Stimulated activated naive CD8-positive, alpha-beta T cell treated with anti-CD3 and anti-CD28 coated beads, Interleukin-15, amount 100 ng/mL, for 72 hours (primary cell): ENCODE results near the gene GLIS2.
"Not testable (repeated sequence)": the region's sequence is repeated elsewhere in the genome, so short reads cannot be mapped to it uniquely, and the experiment has no call there.

Source experiments
- ATAC-seq: fragments of 150-1000 bp; cut with Tn5 transposase; 2 replicates; pipeline ENCODE4 v1.10.0; 2021; ENCODE audit warnings: mild to moderate bottlenecking, moderate library complexity
- DNase-seq, 2 donors: peaks; one replicate each; pipeline ENCODE4 v3.0.0; 2021 to 2022
- H3K27ac Mint-ChIP-seq, 2 donors: one replicate each; pipeline ENCODE4 v1.8.0; 2022; ENCODE audit warnings: mild to moderate bottlenecking in 2 of 2, mixed read lengths in 2 of 2, moderate library complexity in 2 of 2
- H3K27me3 Mint-ChIP-seq: one replicate; pipeline ENCODE4 v1.8.0; 2022; ENCODE audit warnings: mixed read lengths
- H3K4me1 Mint-ChIP-seq: one replicate; pipeline ENCODE4 v1.8.0; 2022; ENCODE audit warnings: mild to moderate bottlenecking, mixed read lengths
- H3K4me3 Mint-ChIP-seq, 2 donors: one replicate each; pipeline ENCODE4 v1.8.0; 2022; ENCODE audit warnings: mild to moderate bottlenecking in 2 of 2, mixed read lengths in 2 of 2, moderate library complexity in 1 of 2
- H3K9me3 Mint-ChIP-seq, 2 donors: one replicate each; pipeline ENCODE4 v1.8.0; 2022; ENCODE audit warnings: mixed read lengths in 2 of 2

GLIS2 gene

DNA sequence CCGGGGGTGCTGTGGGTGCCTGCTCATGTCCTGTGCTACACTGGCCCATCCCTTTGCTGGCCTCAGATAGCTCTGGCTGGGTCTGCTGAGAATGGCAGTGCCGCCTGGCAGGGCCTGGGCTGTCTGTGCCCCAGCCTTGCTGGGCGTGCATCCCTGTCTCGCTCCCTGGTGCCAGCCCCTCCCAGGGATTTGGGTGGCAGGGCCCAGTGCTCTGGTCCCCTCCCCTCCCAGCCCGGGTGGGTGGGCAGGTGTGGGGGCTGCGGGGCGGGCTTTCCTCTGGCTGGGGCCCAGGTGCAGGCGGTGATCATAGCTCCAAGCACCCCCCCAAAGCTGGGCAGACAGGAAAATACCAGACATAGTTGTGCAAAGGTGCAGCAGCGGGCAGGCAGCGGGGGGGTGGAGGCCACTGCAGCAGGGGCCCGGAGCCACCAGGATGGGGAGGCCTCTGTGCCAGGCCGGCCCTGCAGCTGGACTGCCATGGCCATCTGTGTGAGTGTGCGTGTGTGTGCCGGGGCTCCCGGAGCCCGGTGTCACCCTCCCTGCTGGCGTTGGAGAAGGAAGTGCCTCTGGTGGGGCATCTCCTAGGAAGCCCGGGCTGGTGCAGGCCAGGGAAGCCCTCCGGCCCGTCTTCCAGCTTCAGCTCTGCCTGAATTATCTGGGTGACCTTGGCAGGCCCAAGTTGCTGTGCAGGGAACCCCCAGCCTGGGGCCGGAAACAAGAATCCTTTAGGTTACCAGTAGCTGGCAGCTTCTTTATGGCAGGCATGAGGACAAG, 7.4 kb downstream of the GLIS2 start:
- no peak overlapping the region for H3K27ac Mint-ChIP-seq
- DNase-seq (no peak), ATAC-seq (no peak)
- H3K9me3 Mint-ChIP-seq, result no peaks in the 10 kb centered on the region
- H3K4me1 Mint-ChIP-seq, result peaks cover 21% of the 10 kb centered on the region
- peaks cover 12% of the 10 kb centered on the region for H3K27me3 Mint-ChIP-seq
- H3K4me3 Mint-ChIP-seq, result no peak overlapping the region

DNA sequence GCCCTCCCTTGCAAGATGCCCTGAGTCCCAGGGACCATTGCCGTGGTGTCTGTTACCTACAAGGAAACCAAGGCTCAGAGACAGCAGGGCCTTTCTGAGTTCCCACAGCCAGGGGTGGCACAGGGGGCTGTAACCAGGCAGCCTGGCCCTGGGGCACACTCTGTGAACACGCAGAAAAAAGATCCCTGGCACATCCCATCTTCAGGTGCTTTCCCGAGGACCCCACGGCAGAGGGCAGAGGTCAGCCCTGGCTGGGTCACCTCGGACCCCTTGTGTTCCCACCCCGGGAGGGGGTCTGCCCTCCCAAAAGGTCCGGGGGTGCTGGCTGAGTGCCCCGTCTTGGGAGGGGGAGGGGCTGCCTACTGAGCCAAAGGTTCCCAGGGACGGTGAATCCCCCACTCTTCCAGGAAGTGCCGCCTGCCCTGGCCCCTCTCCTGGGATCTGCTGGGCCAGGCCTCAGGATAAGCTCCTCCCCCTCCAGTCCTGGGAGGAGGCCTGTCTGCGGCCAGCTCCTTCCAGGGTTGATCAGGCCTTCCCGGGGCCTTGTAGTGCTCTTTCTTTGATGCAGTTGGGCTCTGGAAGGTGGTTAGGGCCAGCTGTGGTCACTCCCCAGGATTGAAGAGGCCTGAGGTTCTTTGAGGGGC, 8.1 kb downstream of the GLIS2 start:
- Mint-ChIP-seq H3K4me1 (peaks cover 20% of the 10 kb centered on the region), H3K27me3 (peaks cover 8% of the 10 kb centered on the region), H3K27ac (no peak overlapping the region), H3K9me3 (no peaks in the 10 kb centered on the region), H3K4me3 (no peak overlapping the region)
- ATAC-seq, result no peak
- no peak for DNase-seq

DNA sequence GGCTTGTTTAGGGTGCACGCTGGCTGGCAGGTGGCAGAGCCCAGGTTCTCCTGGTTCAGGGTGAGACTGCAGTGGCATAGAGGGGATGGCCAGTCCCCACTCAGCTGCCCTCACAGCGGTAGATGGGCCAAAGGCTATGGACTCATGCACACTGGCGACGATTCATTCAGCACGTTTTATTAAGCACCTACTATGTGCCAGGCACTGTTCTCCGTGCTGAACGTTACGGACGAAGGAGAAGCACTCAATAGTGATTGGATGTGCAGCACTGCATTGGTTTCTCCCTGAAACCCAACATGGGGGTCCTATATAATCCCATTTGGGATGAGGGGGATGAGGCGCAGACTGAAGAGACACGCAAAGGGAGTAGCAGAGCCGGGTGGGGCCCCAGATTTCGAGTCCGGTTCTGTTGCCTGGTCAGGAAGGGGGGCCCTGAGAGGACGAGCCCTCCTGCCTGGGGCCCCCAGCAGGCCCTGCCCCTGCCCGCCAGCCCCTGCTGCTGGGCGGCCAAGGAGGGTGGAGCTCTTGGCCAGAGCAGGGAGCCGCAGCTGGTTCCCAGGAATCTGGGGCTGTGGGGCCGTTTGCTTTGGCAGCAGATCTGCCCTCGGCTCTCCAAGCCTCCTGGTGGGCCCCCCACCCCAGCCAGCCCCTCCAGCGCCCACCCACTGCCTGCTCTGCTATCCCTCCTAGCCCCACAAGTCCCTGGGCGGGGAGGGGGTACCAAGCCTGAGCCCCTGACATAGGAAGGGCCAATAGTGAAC, 8.8 kb downstream of the GLIS2 start:
- ATAC-seq (no peak), DNase-seq (no peak)
- no peak overlapping the region for H3K27ac Mint-ChIP-seq
- H3K4me3 Mint-ChIP-seq, result no peak overlapping the region
- peaks cover 8% of the 10 kb centered on the region for H3K27me3 Mint-ChIP-seq
- H3K4me1 Mint-ChIP-seq, result peaks cover 13% of the 10 kb centered on the region
- no peaks in the 10 kb centered on the region for H3K9me3 Mint-ChIP-seq

DNA sequence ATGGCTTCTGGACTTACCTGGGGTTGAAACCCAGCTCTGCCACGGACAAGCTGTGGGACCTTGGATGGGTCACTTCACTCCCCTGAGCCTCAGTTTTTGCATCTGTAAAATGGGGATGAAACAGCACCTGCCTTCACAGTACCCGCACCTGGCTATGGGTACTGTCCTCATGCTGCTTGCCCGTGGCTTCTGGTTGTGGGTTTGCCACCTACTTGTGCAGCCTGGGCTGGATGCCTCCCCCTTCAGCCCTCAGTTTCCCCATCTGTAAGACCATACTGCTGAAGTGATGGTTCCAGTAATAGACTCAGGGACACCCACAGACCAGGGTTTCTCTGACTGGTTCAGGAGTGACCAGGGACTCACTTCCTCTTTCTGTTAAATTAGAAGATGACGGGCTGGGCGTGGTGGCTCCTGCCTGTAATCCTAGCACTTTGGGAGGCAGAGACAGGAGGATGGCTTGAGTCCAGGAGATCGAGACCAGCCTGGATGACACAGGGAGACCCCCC, 9.4 kb downstream of the GLIS2 start:
- Mint-ChIP-seq H3K9me3 (no peaks in the 10 kb centered on the region), H3K27me3 (peaks cover 8% of the 10 kb centered on the region), H3K27ac (no peak overlapping the region), H3K4me1 (peaks cover 9% of the 10 kb centered on the region), H3K4me3 (no peak overlapping the region)
- DNase-seq, result no peak
- ATAC-seq, result no peak

DNA sequence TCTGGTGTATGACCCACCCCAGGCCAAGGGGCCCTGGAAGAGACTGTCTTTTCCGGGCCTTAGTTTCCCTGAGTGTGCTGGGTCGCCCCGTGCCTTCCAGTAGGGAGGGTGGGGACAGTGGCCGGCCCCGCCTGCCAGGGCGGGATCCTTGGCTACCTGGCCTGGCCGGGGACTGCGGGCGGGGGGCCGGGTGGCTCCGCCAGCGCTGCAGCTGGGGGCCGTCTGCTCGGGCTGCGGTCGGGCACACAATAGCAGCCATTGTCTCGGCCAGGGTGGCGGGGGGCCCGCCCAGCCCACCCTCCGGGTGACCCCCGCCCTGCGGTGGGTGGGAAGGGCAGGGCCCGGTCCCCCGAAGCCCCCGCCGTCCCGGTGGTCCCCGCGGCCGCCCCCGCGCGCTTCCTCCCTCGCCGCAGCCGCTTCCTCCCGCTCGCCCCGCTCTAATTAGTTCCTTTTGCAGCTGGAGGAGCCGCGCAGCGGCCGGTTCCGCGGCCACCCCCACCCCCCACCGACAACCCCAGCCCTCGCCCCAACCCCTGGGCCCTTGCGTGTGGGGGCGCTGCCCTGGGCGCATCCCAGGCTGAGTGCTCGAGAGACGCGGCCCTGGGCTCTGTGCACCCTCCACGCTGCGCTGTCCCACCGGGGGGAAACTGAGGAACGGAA, 11.6 kb downstream of the GLIS2 start:
- peak; percentile 48 for ATAC-seq

DNA sequence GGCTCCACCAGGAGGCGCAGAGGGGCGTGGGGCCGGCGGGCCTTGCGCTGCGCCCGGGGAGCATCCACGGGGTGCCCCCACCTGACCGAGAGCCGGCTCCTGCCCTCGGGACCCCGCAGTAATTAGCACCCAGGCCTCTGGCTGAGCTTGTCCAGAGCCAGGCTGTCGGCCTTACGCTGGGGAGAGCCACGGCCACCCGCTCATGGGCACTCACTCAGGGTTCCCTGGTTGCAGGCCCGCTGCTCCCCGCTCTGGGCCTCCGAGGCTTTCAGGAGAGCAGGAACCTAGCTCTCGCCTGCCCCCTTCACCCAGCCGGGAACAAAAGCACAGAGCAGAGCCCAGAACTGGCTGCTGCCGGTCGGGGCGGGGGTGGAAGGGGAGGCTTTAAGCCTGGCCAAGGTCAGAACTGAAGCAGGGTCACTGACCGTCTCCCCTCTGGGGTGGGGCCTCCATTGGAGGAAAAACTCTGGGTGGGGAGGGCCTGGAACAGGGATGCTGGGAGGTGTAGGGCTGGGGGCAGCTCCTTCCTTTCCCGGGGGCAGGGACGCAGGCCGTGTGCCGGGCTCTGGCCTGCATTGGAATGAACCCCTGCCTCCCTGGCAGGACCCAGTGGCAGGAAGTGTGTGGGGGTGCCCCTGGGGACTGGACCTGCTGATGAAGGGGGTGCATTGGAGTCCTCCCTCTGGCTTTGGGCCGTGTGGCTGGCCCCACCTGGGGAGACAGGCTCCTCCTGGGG, 12.3 kb downstream of the GLIS2 start:
- H3K4me3 Mint-ChIP-seq, result peak overlapping the region; percentile 63 to 82
- no peaks in the 10 kb centered on the region for H3K9me3 Mint-ChIP-seq
- ATAC-seq, result peak; percentile 77
- DNase-seq, result peak; percentile 59 to 65
- H3K27ac Mint-ChIP-seq, result no peak overlapping the region
- peaks cover 8% of the 10 kb centered on the region for H3K27me3 Mint-ChIP-seq
- H3K4me1 Mint-ChIP-seq, result peaks cover 9% of the 10 kb centered on the region

More for the DNA sequence above, 11.6 kb downstream of the GLIS2 start:
- H3K9me3 Mint-ChIP-seq, result no peaks in the 10 kb centered on the region
- H3K4me1 Mint-ChIP-seq, result peaks cover 9% of the 10 kb centered on the region
- no peak for DNase-seq
- H3K27ac Mint-ChIP-seq, result peak overlapping the region in 1 of 2 donors; percentile 78
- H3K4me3 Mint-ChIP-seq, result peak overlapping the region; percentile 63 to 82
- peaks cover 8% of the 10 kb centered on the region for H3K27me3 Mint-ChIP-seq

DNA sequence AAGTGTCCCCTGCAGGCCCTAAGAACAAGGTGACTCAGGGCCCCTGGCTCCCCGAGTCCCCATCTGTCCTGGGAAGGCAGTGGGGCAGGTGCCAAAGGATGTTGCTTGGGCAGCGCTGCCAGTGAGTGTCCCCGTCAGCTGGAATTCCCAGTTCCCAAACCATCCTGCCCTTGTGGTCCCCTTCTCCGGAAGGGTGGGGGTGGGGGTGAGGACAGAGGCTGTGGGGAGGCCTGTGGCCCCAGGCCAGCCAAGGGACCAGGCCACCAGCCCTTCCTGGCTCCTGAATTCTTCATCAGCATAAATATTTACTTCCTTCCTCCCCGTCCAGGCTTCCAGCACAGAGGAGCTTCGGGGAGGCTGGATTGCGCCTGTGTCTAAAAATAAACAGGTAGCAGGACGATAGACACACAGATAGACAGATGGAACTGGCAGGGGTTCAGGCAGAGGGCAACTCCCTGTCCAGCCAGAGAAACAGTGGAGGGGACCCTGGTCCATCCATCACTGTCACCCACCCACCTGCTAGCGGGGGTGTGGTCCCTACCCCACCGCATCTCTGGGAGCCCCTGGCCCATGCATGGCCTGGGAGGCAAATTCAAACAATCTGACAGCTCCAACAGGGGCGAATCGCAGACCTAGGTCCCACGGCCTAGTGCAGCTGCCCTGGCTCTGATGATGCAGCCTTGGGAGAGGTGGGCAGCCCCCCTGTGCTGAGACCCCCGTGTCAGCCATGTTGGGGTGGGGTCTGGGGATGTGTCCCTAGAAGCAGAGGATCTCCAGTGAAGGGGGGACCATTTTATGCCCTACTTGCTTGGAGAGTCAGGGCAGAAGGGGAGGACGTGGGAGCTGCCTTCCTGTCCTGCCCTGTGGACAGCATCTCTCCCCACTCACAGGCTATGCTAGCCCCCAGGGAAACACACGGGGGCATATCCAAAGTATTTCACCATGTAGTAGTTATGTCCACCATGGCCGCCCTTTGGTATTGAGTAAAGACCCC, 13.2 kb downstream of the GLIS2 start:
- Mint-ChIP-seq H3K27ac (peak overlapping the region in 1 of 2 donors; percentile 31), H3K4me3 (no peak overlapping the region)

DNA sequence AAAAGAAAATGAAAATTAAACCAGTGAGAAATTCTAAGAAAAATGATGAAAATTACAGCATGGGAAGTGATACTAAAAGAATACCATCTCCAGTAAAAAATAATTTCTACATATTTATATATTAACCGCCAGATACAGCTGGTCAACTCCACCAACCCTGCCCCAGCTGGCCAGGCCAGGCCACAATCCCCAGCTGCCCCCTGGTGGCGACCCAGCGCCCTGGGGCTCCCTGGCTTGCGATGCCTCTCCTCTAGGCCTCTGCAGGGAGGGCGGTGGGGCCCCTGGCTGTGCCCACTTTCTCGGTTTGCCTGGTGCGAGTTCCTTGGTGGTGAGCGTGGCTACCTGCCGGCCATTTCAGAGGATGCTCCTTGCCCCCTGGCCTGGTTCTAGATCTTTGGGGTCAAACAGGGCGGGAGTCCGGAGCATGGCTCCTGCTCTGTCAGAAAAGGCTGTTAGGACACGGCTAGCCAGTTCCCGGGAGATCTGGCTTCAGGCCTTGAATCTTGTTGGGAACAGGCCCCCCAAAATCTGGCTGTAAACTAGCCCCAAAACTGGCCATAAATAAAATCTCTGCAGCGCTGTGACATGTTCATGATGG, 14.5 kb downstream of the GLIS2 start:
- Mint-ChIP-seq H3K4me1 (peaks cover 9% of the 10 kb centered on the region), H3K27me3 (peaks cover 8% of the 10 kb centered on the region), H3K4me3 (no peak overlapping the region), H3K9me3 (no peaks in the 10 kb centered on the region), H3K27ac (no peak overlapping the region)
- DNase-seq, result peak; percentile 73 to 75
- peak; percentile 70 for ATAC-seq

More for the DNA sequence above, 13.2 kb downstream of the GLIS2 start:
- Mint-ChIP-seq H3K4me1 (peaks cover 9% of the 10 kb centered on the region), H3K9me3 (no peaks in the 10 kb centered on the region), H3K27me3 (peaks cover 8% of the 10 kb centered on the region)
- DNase-seq (no peak), ATAC-seq (no peak)

DNA sequence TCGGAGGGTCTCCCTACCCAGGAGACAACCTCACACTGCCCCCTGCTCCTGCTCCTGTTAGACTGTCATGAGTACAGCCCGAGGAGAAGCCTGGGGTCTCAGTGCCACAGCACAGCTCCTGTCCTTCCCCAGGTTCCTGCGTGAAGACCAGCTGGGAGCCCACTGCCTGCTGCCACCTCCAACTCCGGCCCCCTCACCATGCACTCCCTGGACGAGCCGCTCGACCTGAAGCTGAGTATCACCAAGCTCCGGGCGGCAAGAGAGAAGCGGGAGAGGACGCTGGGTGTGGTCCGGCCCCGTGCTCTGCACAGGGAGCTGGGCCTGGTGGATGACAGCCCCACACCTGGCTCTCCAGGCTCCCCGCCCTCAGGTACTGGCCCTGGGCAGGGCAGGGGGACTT, 16.2 kb downstream of the GLIS2 start:
- H3K9me3 Mint-ChIP-seq, result no peaks in the 10 kb centered on the region

DNA sequence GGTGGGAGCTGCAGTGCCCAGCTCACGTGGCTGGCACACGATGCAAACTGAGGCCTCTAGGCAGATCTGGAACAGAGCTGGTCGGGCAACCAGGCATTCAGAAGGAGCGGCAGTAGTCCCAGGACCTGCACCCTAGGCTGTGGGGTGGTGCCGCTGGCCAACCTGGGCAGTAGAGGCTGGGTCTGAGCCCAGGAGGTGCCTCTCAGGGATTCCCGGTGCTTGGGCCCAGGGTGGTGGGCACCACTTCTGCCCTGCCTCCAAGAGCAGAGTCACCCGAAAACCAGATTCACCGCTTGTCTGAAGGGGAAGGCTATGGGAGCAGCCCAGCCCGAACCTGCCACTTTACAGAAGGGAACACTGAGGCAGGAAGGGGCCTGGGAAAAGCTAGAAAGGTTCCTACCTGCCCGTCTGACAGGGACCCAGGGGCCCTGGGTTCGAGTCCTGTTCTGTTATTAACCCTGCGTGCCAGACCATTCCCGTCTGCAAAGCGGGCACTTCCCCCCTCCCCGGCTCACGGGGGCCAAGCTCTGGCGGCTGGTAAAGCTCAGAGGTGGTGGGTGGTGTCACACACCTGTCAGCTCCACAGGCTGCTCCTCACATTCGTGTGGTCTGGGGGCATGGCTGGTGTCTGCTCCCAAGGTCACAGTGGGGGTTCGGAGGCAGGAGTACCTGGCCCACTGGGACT, 16.9 kb downstream of the GLIS2 start:
- Mint-ChIP-seq H3K4me3 (no peak overlapping the region), H3K27ac (peak overlapping the region in 1 of 2 donors; percentile 63), H3K4me1 (peaks cover 9% of the 10 kb centered on the region), H3K9me3 (no peaks in the 10 kb centered on the region), H3K27me3 (peaks cover 8% of the 10 kb centered on the region)
- ATAC-seq (no peak), DNase-seq (no peak)

More for the DNA sequence above, 16.2 kb downstream of the GLIS2 start:
- Mint-ChIP-seq H3K4me3 (no peak overlapping the region), H3K4me1 (peaks cover 9% of the 10 kb centered on the region), H3K27me3 (peaks cover 8% of the 10 kb centered on the region), H3K27ac (no peak overlapping the region)
- ATAC-seq (no peak), DNase-seq (no peak)

DNA sequence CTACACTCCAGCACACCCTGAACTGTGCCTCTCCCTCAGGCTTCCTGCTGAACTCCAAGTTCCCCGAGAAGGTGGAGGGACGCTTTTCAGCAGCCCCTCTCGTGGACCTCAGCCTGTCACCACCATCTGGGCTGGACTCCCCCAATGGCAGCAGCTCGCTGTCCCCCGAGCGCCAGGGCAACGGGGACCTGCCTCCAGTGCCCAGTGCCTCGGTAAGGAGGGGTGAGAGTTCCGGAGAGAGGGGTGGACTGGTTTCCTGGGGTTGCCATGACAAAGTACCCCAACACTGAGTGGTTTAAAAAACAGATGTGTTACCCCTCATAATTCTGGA, 17.4 kb downstream of the GLIS2 start:
- Mint-ChIP-seq H3K27me3 (peaks cover 4% of the 10 kb centered on the region), H3K9me3 (no peaks in the 10 kb centered on the region), H3K4me3 (no peak overlapping the region), H3K4me1 (peaks cover 5% of the 10 kb centered on the region), H3K27ac (peak overlapping the region in 1 of 2 donors; percentile 63)
- DNase-seq, result no peak
- no peak for ATAC-seq

DNA sequence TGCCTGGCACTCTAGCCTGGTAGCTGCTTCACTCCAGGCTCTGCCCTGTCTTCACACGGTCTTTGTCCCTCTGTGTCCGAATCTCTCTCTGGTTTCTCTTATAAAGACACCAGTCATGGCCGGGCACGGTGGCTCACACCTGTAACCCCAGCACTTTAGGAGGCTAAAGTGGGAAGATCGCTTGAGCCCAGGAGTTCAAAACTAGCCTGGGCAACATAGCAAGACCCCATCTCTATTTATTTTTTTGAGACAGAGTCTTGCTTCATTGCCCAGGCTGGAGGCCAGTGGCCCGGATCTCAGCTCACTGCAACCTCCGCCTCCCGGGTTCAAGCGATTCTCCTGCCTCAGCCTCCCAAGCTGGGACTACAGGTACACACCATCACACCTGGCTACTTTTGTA, 17.8 kb downstream of the GLIS2 start:
- not testable (repeated sequence) for H3K4me1 Mint-ChIP-seq, H3K4me3 Mint-ChIP-seq, H3K27ac Mint-ChIP-seq, H3K9me3 Mint-ChIP-seq, ATAC-seq, H3K27me3 Mint-ChIP-seq, DNase-seq
